Keratinocyte (primary cell): ENCODE data around the gene NCF4.

Experiments used
- EZH2 ChIP-seq: IDR thresholded peaks from one replicate; pipeline ENCODE4 v1.6.1; 2012; ENCODE audit warnings: inconsistent platforms, mild to moderate bottlenecking, low read length, moderate library complexity
- TF ChIP-seq, protein P1 (sequence below), 3 experiments: IDR thresholded peaks in 1 of 3; conservative IDR thresholded peaks in 1 of 3; optimal IDR thresholded peaks in 1 of 3; 2 replicates in 2 of 3; 3 replicates in 1 of 3; pipeline versions ENCODE3 to v1.5.1; 2011; ENCODE audit warnings: low read length in 3 of 3, mild to moderate bottlenecking in 3 of 3, moderate library complexity in 2 of 3, control low read depth in 1 of 3, inconsistent platforms in 1 of 3; ENCODE audit not compliant: insufficient read depth in 2 of 3; ENCODE audit errors: extremely low read depth in 1 of 3

DNA sequence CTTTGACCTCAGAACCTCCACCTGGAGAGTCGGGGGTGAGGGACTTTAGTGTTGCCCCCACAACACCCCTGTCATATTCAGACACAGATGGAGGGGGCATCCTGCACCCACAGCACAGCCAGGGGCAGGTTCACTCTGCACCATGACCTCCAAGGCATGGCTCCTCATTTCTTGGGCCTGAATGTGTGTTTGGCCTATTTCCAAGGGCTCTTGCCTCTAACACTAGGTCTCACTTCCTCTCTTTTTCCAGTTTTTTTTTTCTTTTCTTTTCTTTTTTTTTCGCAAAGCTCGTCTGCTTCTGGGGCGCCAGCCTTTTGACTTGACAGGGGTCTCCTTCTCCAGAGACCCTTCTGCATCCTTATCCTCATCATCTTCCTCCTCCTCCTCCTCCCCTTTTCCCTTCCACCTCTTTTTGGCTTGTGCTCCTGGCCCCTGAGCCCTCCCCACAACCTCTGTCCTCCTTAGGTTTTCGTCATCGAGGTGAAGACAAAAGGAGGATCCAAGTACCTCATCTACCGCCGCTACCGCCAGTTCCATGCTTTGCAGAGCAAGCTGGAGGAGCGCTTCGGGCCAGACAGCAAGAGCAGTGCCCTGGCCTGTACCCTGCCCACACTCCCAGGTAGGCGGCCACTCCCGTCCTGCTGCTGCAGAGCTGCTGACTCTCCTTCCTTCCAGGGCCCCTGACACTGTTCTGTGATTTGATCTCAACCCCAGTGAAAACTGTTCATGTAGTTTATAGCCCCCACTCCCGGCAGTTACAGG lies 3.8 kb downstream of the NCF4 start:
- TF ChIP-seq, protein P1, sequence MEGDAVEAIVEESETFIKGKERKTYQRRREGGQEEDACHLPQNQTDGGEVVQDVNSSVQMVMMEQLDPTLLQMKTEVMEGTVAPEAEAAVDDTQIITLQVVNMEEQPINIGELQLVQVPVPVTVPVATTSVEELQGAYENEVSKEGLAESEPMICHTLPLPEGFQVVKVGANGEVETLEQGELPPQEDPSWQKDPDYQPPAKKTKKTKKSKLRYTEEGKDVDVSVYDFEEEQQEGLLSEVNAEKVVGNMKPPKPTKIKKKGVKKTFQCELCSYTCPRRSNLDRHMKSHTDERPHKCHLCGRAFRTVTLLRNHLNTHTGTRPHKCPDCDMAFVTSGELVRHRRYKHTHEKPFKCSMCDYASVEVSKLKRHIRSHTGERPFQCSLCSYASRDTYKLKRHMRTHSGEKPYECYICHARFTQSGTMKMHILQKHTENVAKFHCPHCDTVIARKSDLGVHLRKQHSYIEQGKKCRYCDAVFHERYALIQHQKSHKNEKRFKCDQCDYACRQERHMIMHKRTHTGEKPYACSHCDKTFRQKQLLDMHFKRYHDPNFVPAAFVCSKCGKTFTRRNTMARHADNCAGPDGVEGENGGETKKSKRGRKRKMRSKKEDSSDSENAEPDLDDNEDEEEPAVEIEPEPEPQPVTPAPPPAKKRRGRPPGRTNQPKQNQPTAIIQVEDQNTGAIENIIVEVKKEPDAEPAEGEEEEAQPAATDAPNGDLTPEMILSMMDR (optimal IDR thresholded peaks at IDR 0.05 in 1 of 3, IDR thresholded peaks at IDR 0.05 in 1 of 3, conservative IDR thresholded peaks at IDR 0.05 in 1 of 3; ENCODE audit: extremely low read depth in 1 of 3, insufficient read depth in 2 of 3, low read length in 3 of 3), result no peak
- TF ChIP-seq EZH2, result no peak
